GM12891 (cell line): ENCODE measurements around the gene EFTUD2.

ENCODE experiments used
- POLR2A ChIP-seq: IDR thresholded peaks from 2 replicates; pipeline ENCODE4 v1.6.1; 2011; ENCODE audit warnings: low read depth, low read length, control low read depth
- POLR2AphosphoS5 ChIP-seq: IDR thresholded peaks from 2 replicates; pipeline ENCODE4 v1.6.1; 2011; ENCODE audit warnings: low read depth, low read length, control low read depth
- POU2F2 ChIP-seq: IDR thresholded peaks from 2 replicates; pipeline ENCODE4 v1.6.1; 2011; ENCODE audit warnings: low read depth, mild to moderate bottlenecking, control low read depth, low read length, moderate library complexity
- TAF1 ChIP-seq: IDR thresholded peaks from 2 replicates; pipeline ENCODE4 v1.6.1; 2011; ENCODE audit warnings: low read depth, low read length, control low read depth

GRCh38 chr17:44877121-44877520 lies 22.1 kb downstream of the EFTUD2 start:
- TF ChIP-seq POLR2A, result no peak
- no peak for TF ChIP-seq POLR2AphosphoS5
- TF ChIP-seq TAF1, result no peak
- no peak for TF ChIP-seq POU2F2
